Stimulated activated CD4-positive, alpha-beta T cell treated with anti-CD3 and anti-CD28 coated beads, Interleukin-15, amount 100 ng/mL, for 1 hour (primary cell): Measurements from ENCODE around the gene DNAH8.

ENCODE experiments used
- DNase-seq, 2 donors: peaks; one replicate each; pipeline ENCODE4 v3.0.0-alpha.2; 2020; ENCODE audit warnings: low read depth in 1 of 2, low spot score in 1 of 2

Gene DNAH8

GRCh38 chr6:38796850-38797249 is 81.7 kb downstream of the DNAH8 start:
- no peak for DNase-seq

- no peak for DNase-seq
Measured at GRCh38 chr6:38797391-38797790, 82.3 kb downstream of the DNAH8 start.

GRCh38 chr6:38799529-38800184 is 84.5 kb downstream of the DNAH8 start:
- no peak for DNase-seq

- DNase-seq = no peak
Measured at GRCh38 chr6:38801305-38801704, 86.2 kb downstream of the DNAH8 start.

GRCh38 chr6:38802497-38802896 is 87.4 kb downstream of the DNAH8 start:
- DNase-seq = no peak

- no peak for DNase-seq
Measured at GRCh38 chr6:38803129-38803528, 88.0 kb downstream of the DNAH8 start.

- DNase-seq = no peak
Measured at GRCh38 chr6:38804358-38804757, 89.2 kb downstream of the DNAH8 start.

- no peak for DNase-seq
Measured at GRCh38 chr6:38805127-38805655, 90.1 kb downstream of the DNAH8 start.

- DNase-seq = no peak
Measured at GRCh38 chr6:38805692-38806091, 90.6 kb downstream of the DNAH8 start.

GRCh38 chr6:38806271-38806670 is 91.2 kb downstream of the DNAH8 start:
- no peak for DNase-seq

GRCh38 chr6:38806833-38807232 is 91.7 kb downstream of the DNAH8 start:
- DNase-seq = no peak

- no peak for DNase-seq
Measured at GRCh38 chr6:38808039-38808438, 92.9 kb downstream of the DNAH8 start.

- DNase-seq = no peak
Measured at GRCh38 chr6:38813041-38813823, 98.1 kb downstream of the DNAH8 start.

- no peak for DNase-seq
Measured at GRCh38 chr6:38814761-38815160, 99.7 kb downstream of the DNAH8 start.

- no peak for DNase-seq
Measured at GRCh38 chr6:38815250-38815649, 100.1 kb downstream of the DNAH8 start.

- no peak for DNase-seq
Measured at GRCh38 chr6:38818691-38819090, 103.6 kb downstream of the DNAH8 start.

- DNase-seq = no peak
Measured at GRCh38 chr6:38822963-38823362, 107.9 kb downstream of the DNAH8 start.

- DNase-seq = no peak
Measured at GRCh38 chr6:38824243-38824894, 109.3 kb downstream of the DNAH8 start.

GRCh38 chr6:38827024-38827423 is 111.9 kb downstream of the DNAH8 start:
- DNase-seq = no peak

- DNase-seq = no peak
Measured at GRCh38 chr6:38831865-38832264, 116.8 kb downstream of the DNAH8 start.

GRCh38 chr6:38833320-38833719 is 118.2 kb downstream of the DNAH8 start:
- DNase-seq = no peak

GRCh38 chr6:38836585-38836984 is 121.5 kb downstream of the DNAH8 start:
- no peak for DNase-seq
